Activated naive CD4-positive, alpha-beta T cell treated with Interleukin-2 at 50 U/mL for 16 hours (primary cell): ENCODE results near the gene POC5.

ENCODE experiments used
- DNase-seq: peaks from one replicate; pipeline ENCODE4 v3.0.0-alpha.2; 2020

POC5 gene

DNA sequence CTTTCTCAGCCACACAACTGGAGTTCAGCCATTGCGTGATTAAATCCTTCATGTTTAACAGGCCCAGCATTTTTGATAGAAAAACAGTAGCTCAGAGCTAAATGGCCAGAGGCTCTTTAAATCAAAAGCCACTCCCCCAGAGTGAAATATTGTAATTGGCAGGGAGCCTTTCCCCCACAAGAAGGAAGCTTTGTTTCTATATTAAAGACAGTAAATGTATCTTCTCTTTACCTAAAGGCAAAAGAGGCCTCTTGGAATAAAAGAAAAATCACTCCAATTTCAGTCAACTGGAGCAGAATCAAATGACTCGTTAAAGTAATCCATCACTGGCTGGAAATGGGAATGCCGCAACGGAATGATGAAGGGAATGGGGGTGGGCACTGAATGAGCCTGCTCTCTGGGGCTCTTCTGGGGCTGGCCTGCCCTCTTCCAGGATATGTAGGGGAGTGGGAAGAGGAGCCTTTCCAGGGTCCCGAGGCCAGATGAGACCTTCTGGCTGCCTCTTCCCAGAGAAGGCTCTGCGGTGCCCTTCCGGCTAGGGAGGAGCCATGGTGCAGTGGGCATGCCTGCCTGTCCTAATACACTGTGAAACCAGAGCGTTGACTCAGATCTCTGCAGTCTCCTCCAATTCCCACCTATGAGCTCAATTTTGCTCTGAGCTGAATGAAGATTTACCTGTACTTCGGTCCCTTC lies 60.8 kb downstream of the POC5 start:
- no peak for DNase-seq

DNA sequence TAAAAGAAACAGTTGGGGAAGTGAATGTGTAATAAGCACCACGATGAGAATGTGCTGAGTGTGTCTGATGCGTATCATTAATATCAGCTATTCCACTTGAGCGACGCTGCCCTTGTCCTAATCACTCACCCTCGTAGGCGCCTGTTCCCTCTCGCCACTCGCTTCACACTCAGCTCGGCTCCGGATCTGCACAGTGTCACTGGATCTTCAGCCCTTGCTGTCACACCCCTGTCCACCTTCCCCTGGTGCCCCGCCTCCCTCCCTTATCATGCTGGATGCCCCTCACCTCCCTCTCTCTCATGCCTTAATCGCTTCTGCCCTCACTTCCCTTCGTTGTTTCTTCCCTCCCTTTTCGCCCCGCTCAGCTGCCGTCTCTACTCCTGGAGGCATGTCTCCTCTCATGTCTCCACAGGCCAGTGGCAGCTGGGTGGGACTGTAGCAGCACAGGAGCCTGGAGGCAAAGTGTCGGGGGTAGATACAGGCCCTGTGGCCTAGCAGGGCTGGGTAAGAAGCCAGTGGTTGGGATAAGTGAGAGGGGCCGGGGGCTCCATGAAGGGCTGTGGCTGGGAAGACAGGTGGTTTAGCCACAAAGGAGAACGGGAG lies 62.4 kb downstream of the POC5 start:
- no peak for DNase-seq

DNA sequence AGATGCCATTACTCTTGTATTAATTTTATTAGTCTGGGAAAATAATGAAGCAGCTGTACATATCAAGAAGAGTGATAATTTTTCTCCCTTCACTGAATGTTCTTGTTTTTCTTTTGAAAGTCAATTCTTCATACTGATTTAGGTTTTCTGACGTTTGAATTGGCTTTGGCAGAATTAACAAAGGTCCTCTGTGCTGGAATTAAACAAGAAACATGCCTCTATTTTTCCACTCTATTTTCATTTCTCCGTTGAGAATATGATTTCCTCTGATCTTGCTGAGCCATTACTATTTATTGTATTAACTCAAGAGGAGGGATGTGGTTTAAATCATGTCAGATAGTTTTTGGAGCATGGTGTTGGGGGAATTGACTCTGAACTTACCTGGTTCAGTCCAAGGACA lies 63.7 kb downstream of the POC5 start:
- no peak for DNase-seq

DNA sequence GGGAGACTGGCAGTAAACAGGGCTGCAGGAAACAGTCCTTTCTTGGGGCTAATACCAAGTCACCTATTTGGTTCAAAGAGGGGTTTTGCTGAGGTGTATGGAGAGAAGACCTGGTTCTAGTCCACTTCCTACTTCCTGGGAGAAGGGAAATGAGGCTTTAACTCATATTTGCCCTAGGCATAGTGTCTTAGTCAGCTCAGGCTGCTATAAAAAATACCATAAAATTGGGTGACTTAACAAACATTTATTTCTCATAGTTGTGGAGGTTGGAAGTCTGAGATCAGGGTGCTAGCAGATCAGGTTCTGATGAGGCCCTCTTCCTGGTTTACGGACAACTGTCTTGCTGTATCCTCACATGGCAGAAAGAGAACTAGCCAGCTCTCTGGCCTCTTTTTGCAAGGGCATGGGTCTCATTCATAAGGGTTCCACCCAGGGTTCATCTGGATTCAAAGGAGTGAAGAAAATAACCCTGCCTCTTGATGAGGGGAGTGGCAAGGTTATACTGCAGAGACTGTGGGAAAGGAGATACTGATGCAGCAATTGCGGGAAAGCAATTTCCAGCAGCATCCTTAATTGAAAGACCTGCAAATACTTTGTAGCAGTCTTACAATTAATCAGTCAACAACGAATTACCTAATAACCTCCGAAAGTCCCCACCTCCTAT lies 65.5 kb downstream of the POC5 start:
- DNase-seq: no peak

DNA sequence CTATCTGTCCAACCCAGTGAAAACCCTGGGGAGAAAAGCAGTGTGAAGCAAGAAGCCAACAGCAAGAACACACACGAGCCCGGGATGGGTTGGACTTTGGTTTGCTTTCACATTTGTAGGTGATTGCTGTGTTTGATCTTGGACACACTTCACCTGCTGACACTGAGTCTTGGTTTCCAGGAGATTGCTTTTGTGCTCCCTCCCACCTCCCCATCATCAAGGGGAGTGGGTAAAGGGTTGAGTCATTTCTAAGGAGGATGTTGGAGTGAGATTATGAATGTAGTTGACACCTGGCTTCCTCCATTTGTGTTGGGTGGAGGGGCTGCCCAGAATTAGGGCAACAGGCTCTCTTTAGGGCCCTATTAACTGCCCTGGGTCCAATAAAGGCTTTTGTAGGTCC lies 68.5 kb downstream of the POC5 start:
- DNase-seq: no peak

DNA sequence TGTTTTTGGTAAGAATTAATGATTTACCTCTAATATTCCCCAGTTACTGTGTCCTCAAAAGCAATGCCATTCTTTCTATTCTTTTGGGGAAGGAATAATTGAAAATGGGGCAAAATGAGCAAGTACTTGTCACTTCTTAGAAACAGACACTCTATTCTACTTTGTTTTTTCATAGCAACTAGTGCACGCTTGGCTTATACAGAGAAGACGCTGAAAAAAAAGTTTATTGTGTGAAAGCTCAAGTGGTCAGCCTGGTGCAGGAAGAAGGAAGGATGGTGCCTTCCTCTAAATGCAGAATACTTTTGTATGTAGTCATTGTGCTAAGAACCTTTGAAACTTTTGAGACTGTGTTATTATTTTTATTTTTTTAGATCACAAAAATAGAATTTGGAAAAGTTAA lies 76.4 kb downstream of the POC5 start:
- no peak for DNase-seq

DNA sequence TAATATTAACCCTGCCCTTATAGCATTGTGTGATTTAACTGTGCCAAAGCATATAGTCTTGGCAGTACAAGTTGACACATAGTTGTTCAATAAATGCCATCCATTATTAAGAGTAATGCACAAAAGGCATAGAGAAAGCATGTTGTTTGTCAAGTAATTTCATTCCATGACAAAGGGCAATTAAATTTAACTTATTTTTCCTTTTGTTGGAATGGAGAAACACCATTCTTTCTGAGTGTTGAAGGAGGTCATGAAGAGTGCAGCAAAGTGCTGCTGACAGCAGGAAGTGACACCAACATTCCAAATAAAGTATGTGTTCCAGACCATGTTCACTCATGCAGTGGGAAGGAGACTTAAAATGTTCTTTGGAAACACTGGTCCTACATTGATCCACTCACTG lies 76.8 kb downstream of the POC5 start:
- no peak for DNase-seq

DNA sequence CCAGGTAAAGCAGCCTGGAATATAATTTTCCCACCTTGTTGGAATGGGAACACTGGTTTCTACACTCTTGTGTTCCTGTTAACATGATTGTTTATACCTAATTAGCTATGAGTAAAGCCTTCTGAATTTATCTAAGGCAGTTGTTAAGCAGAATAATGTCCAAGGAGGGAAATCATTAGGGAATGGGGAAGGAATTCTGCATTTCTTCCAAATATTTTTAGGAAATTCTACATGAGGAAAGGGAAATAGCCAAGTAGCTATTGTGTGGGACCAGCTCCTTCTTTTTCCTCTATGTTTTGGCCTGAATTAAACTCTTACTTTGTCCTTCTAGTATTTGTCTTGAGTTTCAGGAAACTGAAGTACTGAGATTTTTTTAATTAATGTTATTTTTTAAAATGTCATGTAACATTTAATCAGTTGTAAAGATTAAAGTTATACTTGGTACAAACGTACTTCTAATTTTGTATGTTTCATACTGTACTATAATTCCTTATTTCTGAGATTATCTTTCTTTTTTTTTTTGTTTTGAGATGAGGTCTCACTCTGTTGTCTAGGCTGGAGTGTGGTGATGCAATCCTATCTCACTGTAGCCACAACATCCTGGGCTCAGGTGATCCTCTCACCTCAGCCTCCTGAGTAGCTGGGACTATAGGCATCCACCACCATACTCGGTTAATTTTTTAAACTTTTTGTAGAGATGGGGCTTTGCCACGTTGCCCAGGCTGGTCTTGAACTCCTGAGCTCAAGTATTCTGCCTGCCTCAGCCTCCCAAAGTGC lies 77.5 kb downstream of the POC5 start:
- no peak for DNase-seq

DNA sequence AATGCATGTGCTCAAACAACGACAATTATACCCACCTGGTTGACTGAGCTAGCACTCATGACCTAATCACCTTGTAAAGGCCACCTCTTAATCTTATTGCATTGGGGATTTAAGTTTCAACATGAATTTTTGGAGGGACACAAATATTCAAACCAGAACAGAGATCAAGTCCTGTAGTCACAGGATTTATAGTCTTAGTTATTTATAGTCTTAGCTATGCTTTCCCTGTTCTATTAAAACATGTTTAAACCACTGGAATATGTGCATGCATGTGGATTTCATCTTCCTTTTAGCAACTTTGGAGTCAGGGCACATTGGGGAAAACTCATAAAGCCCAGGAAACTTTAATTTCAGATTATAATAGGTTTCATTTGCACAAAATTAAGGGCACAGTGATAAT lies 79.3 kb downstream of the POC5 start:
- DNase-seq: no peak

DNA sequence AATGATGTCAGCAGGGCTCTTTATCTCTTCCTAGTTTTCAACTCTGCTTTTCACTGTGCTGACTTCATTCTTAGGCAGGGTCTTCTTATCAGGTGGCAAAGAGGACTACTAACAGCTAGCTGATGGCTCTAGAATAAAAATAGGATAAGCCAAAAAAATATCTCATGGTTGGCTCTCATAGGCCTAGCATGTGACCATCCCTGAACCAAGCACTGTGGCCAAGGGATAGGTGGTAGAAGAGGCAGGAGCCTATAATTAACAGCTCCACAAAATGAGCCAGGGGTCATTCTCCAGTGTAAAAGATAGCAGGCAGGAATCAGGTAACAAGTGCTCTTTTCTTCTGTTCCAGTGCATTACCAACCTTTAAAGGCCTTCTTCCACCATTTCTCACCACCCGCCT lies 84.9 kb downstream of the POC5 start:
- DNase-seq: no peak

DNA sequence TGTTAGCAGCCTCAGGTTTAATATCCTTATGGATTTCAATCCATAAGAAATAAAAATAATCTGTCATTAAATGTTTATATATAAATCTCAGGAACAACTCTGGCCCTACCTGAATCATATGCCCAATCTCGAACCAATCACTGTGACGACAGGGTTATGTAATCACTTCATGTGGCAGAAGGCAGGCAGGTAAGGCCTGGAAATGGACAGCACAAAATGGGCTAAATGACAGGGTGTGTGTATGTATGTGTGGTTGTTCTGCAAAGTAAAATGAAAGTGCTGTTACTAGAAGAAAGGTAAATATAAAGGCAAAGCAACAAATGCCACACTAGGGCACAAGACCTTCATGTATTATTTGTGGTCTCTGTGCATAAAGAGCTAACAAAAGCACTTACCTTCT lies 86.4 kb downstream of the POC5 start:
- no peak for DNase-seq

DNA sequence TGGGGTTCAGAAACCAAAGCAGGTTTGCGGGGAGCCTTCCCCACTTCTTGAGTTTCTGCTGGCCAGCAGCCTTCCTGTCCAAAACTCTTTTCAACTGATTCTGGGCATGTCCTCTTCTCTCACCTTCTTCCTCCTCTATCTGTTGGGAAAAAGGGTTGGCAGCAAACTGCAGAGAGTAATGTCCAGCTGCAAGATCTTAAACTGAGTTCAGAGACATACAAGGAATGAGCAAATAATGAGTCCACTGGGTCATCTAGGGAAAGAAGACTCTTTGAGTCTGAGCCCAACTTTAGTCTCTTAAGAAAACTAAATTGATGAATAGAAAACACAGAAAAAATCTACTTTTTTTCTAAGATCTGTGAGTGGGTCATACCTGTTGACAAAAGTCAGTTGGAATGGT lies 89.4 kb downstream of the POC5 start:
- DNase-seq: no peak

DNA sequence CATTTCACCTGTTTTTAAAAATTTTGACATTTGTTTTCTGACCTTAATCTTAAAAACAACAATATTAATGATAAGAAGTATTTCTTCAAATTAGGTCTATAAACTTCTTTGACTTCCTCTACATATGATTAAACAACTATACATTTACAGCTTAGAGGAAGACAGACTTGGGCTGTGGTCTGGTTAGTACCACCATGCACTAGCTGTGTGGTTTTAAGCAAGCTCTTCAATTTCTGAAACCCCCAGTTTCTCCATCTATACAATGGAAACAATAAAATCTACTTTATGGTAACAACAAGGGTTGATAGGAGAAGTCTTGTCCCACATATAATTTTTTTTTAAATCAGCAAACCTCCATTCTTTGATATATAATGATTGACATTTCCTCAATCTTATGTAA lies 90.3 kb downstream of the POC5 start:
- no peak for DNase-seq
